AG04450 (cell line): ENCODE data around the gene ZNF181. TPM values are rescaled to one million over a fixed set of nuclear protein-coding genes. Genes with fewer than 3 reads are reported as not detected.

Experiments
- CTCF ChIA-PET: fragments of 300-600, 350-600 bp; formaldehyde crosslinking; extraction: SDS; loops from one replicate; lab custom pipeline; 2022; ENCODE audit warnings: antibody characterized with exemption, inconsistent platforms; lab: Charles Lee
- POLR2A ChIA-PET: fragments of 350-600 bp; formaldehyde crosslinking; extraction: SDS; loops from one replicate; lab custom pipeline; 2021; ENCODE audit warnings: antibody characterized with exemption, inconsistent platforms; lab: Yijun Ruan, JAX
- DNase-seq: peaks from one replicate; pipeline ENCODE4 v3.0.0-alpha.2; 2011; ENCODE audit warnings: low read depth, low spot score
- H3K27ac ChIP-seq: one replicate; pipeline ENCODE4 v1.5.1; 2012; ENCODE audit warnings: low read depth, low read length, control low read depth
- H3K27me3 ChIP-seq: one replicate; pipeline ENCODE4 v1.6.0; 2012; ENCODE audit warnings: low read length; ENCODE audit not compliant: control insufficient read depth, insufficient read depth
- H3K4me3 ChIP-seq: 2 replicates; pipeline ENCODE4 v1.5.1; 2011; ENCODE audit warnings: mild to moderate bottlenecking, low read depth, low read length, control low read depth
- H3K9me3 ChIP-seq: 2 replicates; pipeline ENCODE4 v1.5.1; 2012; ENCODE audit warnings: low read length; ENCODE audit not compliant: control insufficient read depth, insufficient read depth
- CTCF ChIP-seq: IDR thresholded peaks from 2 replicates; pipeline ENCODE4 v1.5.1; 2011; ENCODE audit warnings: low read depth, low read length, control low read depth, inconsistent platforms
- polyA plus RNA-seq: library from polyadenylated mRNA; depleted of rRNA; stranded (reverse); fragments of >200 nt; gene quantifications from 2 replicates; pipeline ENCODE4 v1.2.3, GENCODE V29; 2011

Gene ZNF181
- polyA plus RNA-seq, 1 experiment = 9.3 TPM

- no peak for TF ChIP-seq CTCF
- DNase-seq = no peak
- Histone ChIP-seq H3K4me3 (no peak overlapping the region), H3K27me3 (no peaks in the 10 kb centered on the region), H3K27ac (no peak overlapping the region), H3K9me3 (peaks cover 6% of the 10 kb centered on the region; the same call in 1 of the 2 replicates)
- CTCF ChIA-PET = interaction anchor here (0.5 to 5.8 kb wide), 14 partner anchors 17 to 354 kb away, joined by 3 to 85 read pairs (median 4); partner anchors contain the start of genes ZNF302 and ZNF599
- POLR2A ChIA-PET = interaction anchor here (0.6 kb wide), 1 partner anchor 845 kb away, joined by 3 read pairs; no protein-coding TSS in a partner anchor
Observed at GRCh38 chr19:34713262-34713637, 20.8 kb upstream of the ZNF181 start.

GRCh38 chr19:34715357-34715756, 18.7 kb upstream of the ZNF181 start:
- CTCF ChIA-PET = no interaction called here

GRCh38 chr19:34722353-34722752, 11.7 kb upstream of the ZNF181 start:
- H3K4me3 ChIP-seq = no peak overlapping the region
- CTCF ChIA-PET = no interaction called here
- no peak for DNase-seq
- H3K27ac ChIP-seq = no peak overlapping the region
- no peak for TF ChIP-seq CTCF
- no peaks in the 10 kb centered on the region for H3K9me3 ChIP-seq
- H3K27me3 ChIP-seq = peaks cover 5% of the 10 kb centered on the region
- POLR2A ChIA-PET = no interaction called here

More at GRCh38 chr19:34715357-34715756, 18.7 kb upstream of the ZNF181 start:
- no peaks in the 10 kb centered on the region for H3K27me3 ChIP-seq
- no peak for TF ChIP-seq CTCF
- H3K27ac ChIP-seq = no peak overlapping the region
- no peak for DNase-seq
- POLR2A ChIA-PET = no interaction called here
- H3K4me3 ChIP-seq = no peak overlapping the region
- peaks cover 6% of the 10 kb centered on the region; the same call in 1 of the 2 replicates for H3K9me3 ChIP-seq

- no peak overlapping the region for H3K27ac ChIP-seq
- H3K27me3 ChIP-seq = peaks cover 5% of the 10 kb centered on the region
- ChIA-PET POLR2A (no interaction called here), CTCF (no interaction called here)
- no peaks in the 10 kb centered on the region for H3K9me3 ChIP-seq
- no peak overlapping the region for H3K4me3 ChIP-seq
- no peak for DNase-seq
- TF ChIP-seq CTCF = no peak
Observed at GRCh38 chr19:34725400-34725799, 8.6 kb upstream of the ZNF181 start.

GRCh38 chr19:34731019-34731829, 2.8 kb upstream of the ZNF181 start:
- H3K27ac ChIP-seq = no peak overlapping the region
- CTCF ChIA-PET = interaction anchor here (1.2 kb wide), 1 partner anchor 18 kb away, joined by 5 read pairs; no protein-coding TSS in a partner anchor
- no peak for DNase-seq
- peaks cover 3% of the 10 kb centered on the region for H3K27me3 ChIP-seq
- no peaks in the 10 kb centered on the region; the same call in 1 of the 2 replicates for H3K9me3 ChIP-seq
- no peak overlapping the region for H3K4me3 ChIP-seq
- TF ChIP-seq CTCF = no peak
- POLR2A ChIA-PET = no interaction called here
